Left renal cortex interstitium (tissue), 4 donors: ENCODE results near the gene TMEM131. TPM values are rescaled to one million over a fixed set of nuclear protein-coding genes. Genes with fewer than 3 reads are reported as not detected.
"Not testable (repeated sequence)": the region's sequence is repeated elsewhere in the genome, so short reads cannot be mapped to it uniquely, and the experiment has no call there.

ENCODE experiments used
- DNase-seq, 4 donors: peaks; one replicate each; pipeline ENCODE4 v3.0.0-alpha.2; 2013; ENCODE audit warnings: low read depth in 4 of 4, low spot score in 2 of 4, missing footprints in 1 of 4
- polyA plus RNA-seq, 4 donors: library from polyadenylated mRNA; unstranded; fragments of 120-200 nt; gene quantifications; one replicate each; pipeline ENCODE4 v1.2.1, GENCODE V29; 2013; ENCODE audit not compliant: insufficient read length in 4 of 4

The TMEM131 gene
- polyA plus RNA-seq, 4 donors, result 39.2 to 49.8 (median 45.4) TPM

GRCh38 chr2:97716695-97717612 lies 278.8 kb downstream of the TMEM131 start:
- DNase-seq, result no peak

- no peak for DNase-seq
Measured at GRCh38 chr2:97715951-97716694, 279.6 kb downstream of the TMEM131 start.

GRCh38 chr2:97714950-97715652 lies 280.6 kb downstream of the TMEM131 start:
- no peak for DNase-seq

- DNase-seq, result no peak
Measured at GRCh38 chr2:97714084-97714949, 281.4 kb downstream of the TMEM131 start.

DNA sequence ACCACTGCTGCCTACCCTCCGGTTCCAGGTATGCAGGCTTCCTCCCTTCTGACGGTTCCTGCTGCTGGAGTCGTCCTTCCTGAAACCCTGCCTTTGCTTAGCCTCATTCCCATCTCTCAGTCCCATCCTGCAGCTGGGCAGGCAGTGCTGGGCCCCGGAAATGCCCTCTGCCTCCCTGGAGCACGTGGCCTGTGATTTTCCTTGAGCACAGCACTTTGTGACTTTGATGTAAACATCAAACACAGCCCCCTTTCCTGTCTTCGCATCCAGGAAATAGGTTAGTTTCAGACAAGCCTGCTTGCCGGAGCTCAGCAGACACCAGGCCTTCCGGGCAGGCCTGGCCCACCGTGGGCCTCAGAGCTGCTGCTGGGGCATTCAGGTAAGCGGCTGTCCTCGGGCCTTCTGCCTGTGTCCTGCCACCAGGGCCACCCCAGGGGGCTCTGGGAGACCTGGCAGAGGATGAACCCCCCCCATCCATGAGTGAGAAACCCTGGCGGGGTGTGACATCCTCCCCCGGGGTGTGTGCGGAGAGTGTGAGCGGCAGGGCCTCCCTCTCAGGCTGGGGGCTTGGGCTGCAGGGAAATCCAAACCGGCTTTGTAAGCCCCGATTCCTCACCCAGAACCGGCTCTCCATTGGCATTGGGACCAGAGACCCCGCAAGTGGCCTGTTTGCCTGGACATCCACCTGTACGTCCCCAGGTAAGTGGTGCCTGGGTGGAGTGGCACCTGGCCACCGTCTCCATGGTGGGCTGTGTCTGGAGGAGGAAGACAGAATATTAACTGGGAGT lies 282.3 kb downstream of the TMEM131 start, which contains the start of gene ZAP70:
TSS of gene ZAP70 (plus strand) at position 281 of the 788 bp plus-strand sequence. CDS start 10,461 bp downstream, outside the sequence.
- no peak for DNase-seq

DNA sequence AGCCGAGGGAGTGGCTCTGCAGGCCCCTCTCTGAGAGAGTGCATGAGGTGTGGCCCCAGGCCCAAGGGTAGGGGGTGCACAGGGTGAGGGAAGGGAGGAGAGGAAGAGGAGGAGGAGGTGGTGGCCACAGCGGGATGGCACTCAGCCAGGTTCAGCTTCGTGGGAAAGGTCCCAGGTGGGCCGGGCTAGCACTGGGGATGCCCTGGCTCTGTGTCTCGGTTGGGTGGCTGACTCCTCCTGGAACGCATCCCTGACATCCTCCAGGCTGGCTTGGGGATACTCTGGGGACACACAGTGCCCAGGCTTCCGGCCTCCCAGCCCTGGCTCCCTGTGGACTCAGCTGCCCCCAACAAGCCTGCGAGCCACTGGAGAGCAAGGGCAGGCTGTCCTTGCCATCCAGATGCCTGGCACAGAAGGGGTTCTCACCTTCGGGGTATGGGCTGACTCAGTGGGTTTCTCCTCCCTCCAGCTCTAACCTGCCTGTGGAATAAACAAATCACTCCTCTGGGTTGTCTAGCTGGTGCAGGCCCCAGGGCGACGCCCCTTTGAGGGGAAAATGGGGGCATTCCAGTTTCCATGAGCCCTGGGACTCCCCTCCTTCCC lies 283.0 kb downstream of the TMEM131 start:
- DNase-seq, result no peak

DNA sequence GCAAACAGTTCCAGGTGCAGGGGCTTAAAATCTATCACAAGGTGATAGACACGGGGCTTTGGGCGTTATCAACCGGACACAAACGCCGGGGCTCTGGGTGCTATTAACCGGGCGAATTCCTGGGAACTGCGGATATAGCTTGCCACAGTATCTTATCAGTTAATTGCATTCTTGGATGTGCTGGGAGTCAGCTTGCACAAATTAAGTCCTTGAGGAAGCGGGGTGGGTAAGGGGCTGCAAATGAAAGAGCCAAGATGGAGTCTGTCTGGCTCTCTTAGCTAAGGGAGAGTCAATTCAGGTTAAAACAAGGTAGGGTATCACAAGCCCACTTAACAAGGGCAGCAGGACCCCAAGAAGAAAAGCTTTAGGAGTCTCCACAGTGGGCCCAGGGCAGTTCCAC lies 283.6 kb downstream of the TMEM131 start:
- DNase-seq, result not testable (repeated sequence)

GRCh38 chr2:97711394-97711711 lies 284.4 kb downstream of the TMEM131 start:
- no peak for DNase-seq

DNA sequence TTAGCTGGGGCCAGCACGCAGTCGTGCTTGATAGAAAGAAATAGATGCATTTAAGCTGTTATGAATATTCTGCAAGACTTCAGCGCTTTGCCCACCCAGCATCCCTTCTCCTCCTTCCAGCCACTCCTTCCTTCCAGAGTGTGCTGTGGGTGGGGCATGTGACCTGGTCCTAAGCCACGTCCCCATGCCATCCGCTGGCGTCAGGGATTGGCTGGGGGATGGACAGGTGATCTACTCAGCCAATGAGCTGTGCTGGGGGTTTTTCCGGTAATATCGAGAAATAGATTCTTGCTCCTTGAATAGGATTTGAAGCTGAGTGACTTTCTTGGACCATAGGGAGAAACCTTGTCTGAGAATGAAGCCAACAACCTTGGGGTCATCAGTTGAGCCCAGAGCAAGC lies 287.1 kb downstream of the TMEM131 start:
- no peak for DNase-seq

DNA sequence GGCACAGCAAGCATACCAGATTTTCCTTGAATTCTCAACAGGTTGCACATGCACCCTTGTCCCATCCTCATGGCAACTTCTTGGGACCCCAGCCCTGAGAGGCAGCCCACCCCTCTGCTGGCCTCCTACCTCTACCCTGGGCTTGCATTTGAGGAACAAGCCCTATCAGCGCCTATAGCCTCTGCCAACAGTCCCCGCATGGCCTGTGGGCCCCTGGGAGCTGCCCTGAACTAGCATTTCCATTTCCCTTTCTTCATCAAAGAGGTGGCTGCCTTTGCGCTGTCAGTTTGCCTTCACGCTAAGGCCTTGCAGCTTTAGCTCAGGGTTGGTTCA lies 287.7 kb downstream of the TMEM131 start:
- no peak for DNase-seq

DNA sequence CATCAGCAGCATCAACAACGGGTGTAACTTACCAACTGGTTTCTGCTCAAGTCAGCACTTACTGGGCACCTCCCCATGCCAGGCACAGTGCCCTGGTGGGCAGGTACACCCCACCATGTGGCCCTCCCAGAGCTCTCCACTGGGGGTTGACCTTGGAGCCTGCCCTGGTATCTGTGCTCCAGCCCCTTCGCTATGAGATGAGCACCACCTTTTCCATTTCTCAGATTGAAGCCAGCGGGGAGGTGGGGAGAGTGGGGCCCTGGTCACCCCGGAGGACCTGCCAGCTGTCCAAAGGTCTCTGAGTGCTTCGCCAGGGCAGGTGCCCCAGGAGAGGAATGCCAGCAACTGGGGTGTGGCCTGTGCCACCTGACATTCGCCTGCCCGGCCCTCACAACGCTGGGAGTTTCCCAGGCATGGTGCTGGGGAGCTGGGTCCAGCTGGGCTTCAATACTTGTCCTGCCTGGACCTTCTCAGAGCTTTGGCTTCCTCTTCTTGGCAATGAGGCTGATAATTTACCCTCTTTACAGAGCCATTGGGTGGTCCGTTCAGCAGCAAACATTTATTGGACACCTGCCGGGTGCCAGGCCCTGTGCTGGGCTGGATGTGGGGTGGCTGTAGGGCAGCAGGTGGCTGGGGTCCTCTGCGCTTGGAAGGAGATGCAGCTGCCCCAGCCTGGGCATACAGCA lies 288.2 kb downstream of the TMEM131 start:
- DNase-seq, result no peak

GRCh38 chr2:97706708-97707345 lies 288.9 kb downstream of the TMEM131 start:
- DNase-seq, result no peak

Other genes starting within 250 kb of the TMEM131 start
- under 1 TPM; 0.25 to 0.42 (median 0.36) TPM for gene VWA3B, start 91.2 kb upstream of the TMEM131 start, polyA plus RNA-seq